HTERT RPE-1 (cell line): Measurements from ENCODE around the gene SRXN1.

Experiments used
- in situ Hi-C: fragments of 300-500 bp; cut with MboI; formaldehyde crosslinking; loops from 4 replicates; pipeline ENCODE4 v1.14.3; 2020; ENCODE audit warnings: low sequenced_read_pairs

SRXN1 gene

GRCh38 chr20:675453-676314 lies 22.7 kb upstream of the SRXN1 start, which contains the start of gene SCRT2:
TSS of gene SCRT2 (minus strand) at chr20:675802. CDS start at chr20:675601, 201 bp downstream.
- in situ Hi-C loops, result no loop called here

- in situ Hi-C loops, result no loop called here
Measured at GRCh38 chr20:675033-675452, 22.0 kb upstream of the SRXN1 start.

- in situ Hi-C loops, result no loop called here
Measured at GRCh38 chr20:673603-674001, 20.6 kb upstream of the SRXN1 start.

GRCh38 chr20:672963-673602 lies 20.1 kb upstream of the SRXN1 start:
- in situ Hi-C loops, result no loop called here

GRCh38 chr20:671252-672030 lies 18.4 kb upstream of the SRXN1 start:
- in situ Hi-C loops, result no loop called here

GRCh38 chr20:669573-669972 lies 16.6 kb upstream of the SRXN1 start:
- in situ Hi-C loops, result no loop called here

GRCh38 chr20:668638-669037 lies 15.6 kb upstream of the SRXN1 start:
- in situ Hi-C loops, result no loop called here

GRCh38 chr20:668050-668449 lies 15.1 kb upstream of the SRXN1 start:
- in situ Hi-C loops, result no loop called here

- in situ Hi-C loops, result no loop called here
Measured at GRCh38 chr20:667351-668034, 14.5 kb upstream of the SRXN1 start.

GRCh38 chr20:666877-667276 lies 13.9 kb upstream of the SRXN1 start:
- in situ Hi-C loops, result no loop called here

GRCh38 chr20:665276-665675 lies 12.3 kb upstream of the SRXN1 start:
- in situ Hi-C loops, result no loop called here

- in situ Hi-C loops, result no loop called here
Measured at GRCh38 chr20:664576-664975, 11.6 kb upstream of the SRXN1 start.

- in situ Hi-C loops, result no loop called here
Measured at GRCh38 chr20:664151-664550, 11.2 kb upstream of the SRXN1 start.

- in situ Hi-C loops, result no loop called here
Measured at GRCh38 chr20:663315-664090, 10.5 kb upstream of the SRXN1 start.

- in situ Hi-C loops, result no loop called here
Measured at GRCh38 chr20:662277-663192, 9.5 kb upstream of the SRXN1 start.

GRCh38 chr20:661474-662270 lies 8.7 kb upstream of the SRXN1 start:
- in situ Hi-C loops, result no loop called here

GRCh38 chr20:658731-659291 lies 5.8 kb upstream of the SRXN1 start:
- in situ Hi-C loops, result no loop called here

- in situ Hi-C loops, result no loop called here
Measured at GRCh38 chr20:658202-658601, 5.2 kb upstream of the SRXN1 start.
